GM18873 (cell line): ENCODE results near the gene NKX6-2.
"Not testable (repeated sequence)": the region's sequence is repeated elsewhere in the genome, so short reads cannot be mapped to it uniquely, and the experiment has no call there.

Experiments used
- ATAC-seq: cut with Tn5 transposase; IDR thresholded peaks from one replicate; pipeline ENCODE4 v1.9.1; 2021; ENCODE audit warnings: mild to moderate bottlenecking, moderate library complexity, moderate number of reproducible peaks; ENCODE audit not compliant: unreplicated experiment, low FRiP score

NKX6-2 gene

GRCh38 chr10:132783940-132784865 is 1.7 kb downstream of the NKX6-2 start:
- no peak for ATAC-seq

- no peak for ATAC-seq
Observed at GRCh38 chr10:132783165-132783939, 2.6 kb downstream of the NKX6-2 start.

- no peak for ATAC-seq
Observed at GRCh38 chr10:132781556-132781955, 4.4 kb downstream of the NKX6-2 start.

- ATAC-seq: no peak
Observed at GRCh38 chr10:132780356-132780755, 5.6 kb downstream of the NKX6-2 start.

- ATAC-seq: no peak
Observed at GRCh38 chr10:132779549-132780294, 6.2 kb downstream of the NKX6-2 start.

GRCh38 chr10:132777441-132777840 is 8.5 kb downstream of the NKX6-2 start:
- no peak for ATAC-seq

GRCh38 chr10:132776821-132777220 is 9.1 kb downstream of the NKX6-2 start:
- no peak for ATAC-seq

GRCh38 chr10:132776186-132776585 is 9.8 kb downstream of the NKX6-2 start:
- ATAC-seq: no peak

- ATAC-seq: no peak
Observed at GRCh38 chr10:132774902-132775863, 10.8 kb downstream of the NKX6-2 start.

GRCh38 chr10:132774181-132774901 is 11.6 kb downstream of the NKX6-2 start:
- no peak for ATAC-seq

GRCh38 chr10:132772816-132773215 is 13.1 kb downstream of the NKX6-2 start:
- ATAC-seq: not testable (repeated sequence)

- ATAC-seq: no peak
Observed at GRCh38 chr10:132770061-132771021, 15.6 kb downstream of the NKX6-2 start.

GRCh38 chr10:132768346-132769248 is 17.4 kb downstream of the NKX6-2 start:
- ATAC-seq: no peak

GRCh38 chr10:132766291-132766690 is 19.7 kb downstream of the NKX6-2 start:
- ATAC-seq: no peak

GRCh38 chr10:132765435-132765834 is 20.5 kb downstream of the NKX6-2 start:
- ATAC-seq: no peak

GRCh38 chr10:132764108-132764507 is 21.8 kb downstream of the NKX6-2 start:
- ATAC-seq: no peak

GRCh38 chr10:132763545-132763944 is 22.4 kb downstream of the NKX6-2 start:
- no peak for ATAC-seq
